Prostate gland (tissue), 2 donors: Measurements from ENCODE around the gene CRBN.

Source experiments
- POLR2AphosphoS5 ChIP-seq: sonication (generic); formaldehyde crosslinking; IDR thresholded peaks from one replicate; pipeline ENCODE4 v1.6.1; 2017; ENCODE audit warnings: antibody characterized with exemption
- TF ChIP-seq, protein P1 (sequence below), 4 experiments: fragments of 200-600 bp in 2 of 4; fragments of 450-650 bp in 2 of 4; sonication (generic) in 2 of 4; IDR thresholded peaks; 1 replicate in 3 of 4; 2 replicates in 1 of 4; pipeline ENCODE4 v1.5.1; 2016 to 2019; ENCODE audit warnings: antibody characterized with exemption in 4 of 4, mild to moderate bottlenecking in 2 of 4, moderate library complexity in 2 of 4

DNA sequence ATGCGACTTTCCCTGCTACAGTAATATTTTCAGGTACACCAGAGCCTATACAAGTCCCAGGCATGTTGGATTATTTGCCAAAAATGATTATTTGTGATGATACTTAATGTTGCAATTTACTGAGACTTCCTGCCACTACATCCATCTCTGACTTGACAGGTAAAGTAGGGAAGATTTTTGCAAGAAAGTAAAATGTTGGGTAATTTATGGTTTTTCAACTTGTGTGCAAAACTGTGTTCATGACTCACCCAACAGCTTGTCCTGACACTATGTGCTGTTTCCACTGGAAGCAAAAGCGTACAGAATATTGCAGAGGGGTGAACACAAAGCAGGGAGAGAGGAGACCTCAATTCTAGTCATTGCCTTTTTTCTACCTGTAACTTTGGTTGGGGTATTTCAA, 5.4 kb upstream of the CRBN start:
- TF ChIP-seq, protein P1, sequence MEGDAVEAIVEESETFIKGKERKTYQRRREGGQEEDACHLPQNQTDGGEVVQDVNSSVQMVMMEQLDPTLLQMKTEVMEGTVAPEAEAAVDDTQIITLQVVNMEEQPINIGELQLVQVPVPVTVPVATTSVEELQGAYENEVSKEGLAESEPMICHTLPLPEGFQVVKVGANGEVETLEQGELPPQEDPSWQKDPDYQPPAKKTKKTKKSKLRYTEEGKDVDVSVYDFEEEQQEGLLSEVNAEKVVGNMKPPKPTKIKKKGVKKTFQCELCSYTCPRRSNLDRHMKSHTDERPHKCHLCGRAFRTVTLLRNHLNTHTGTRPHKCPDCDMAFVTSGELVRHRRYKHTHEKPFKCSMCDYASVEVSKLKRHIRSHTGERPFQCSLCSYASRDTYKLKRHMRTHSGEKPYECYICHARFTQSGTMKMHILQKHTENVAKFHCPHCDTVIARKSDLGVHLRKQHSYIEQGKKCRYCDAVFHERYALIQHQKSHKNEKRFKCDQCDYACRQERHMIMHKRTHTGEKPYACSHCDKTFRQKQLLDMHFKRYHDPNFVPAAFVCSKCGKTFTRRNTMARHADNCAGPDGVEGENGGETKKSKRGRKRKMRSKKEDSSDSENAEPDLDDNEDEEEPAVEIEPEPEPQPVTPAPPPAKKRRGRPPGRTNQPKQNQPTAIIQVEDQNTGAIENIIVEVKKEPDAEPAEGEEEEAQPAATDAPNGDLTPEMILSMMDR (IDR thresholded peaks at IDR 0.05) = no peak
- no peak for TF ChIP-seq POLR2AphosphoS5
